Thyroid gland (tissue), 4 donors: ENCODE results near the gene NATD1.

Experiments used
- CTCF ChIP-seq, 6 experiments: fragments of 200-600 bp in 3 of 6; fragments of 450-650 bp in 3 of 6; sonication (generic) in 3 of 6; IDR thresholded peaks; one replicate each; pipeline ENCODE4 v1.5.1; 2016 to 2019; ENCODE audit warnings: antibody characterized with exemption in 6 of 6, mild to moderate bottlenecking in 2 of 6, inconsistent platforms in 1 of 6, moderate library complexity in 1 of 6
- POLR2A ChIP-seq, 2 donors: fragments of 450-650 bp; IDR thresholded peaks; one replicate each; pipeline ENCODE4 v1.6.1; 2017; ENCODE audit warnings: antibody characterized with exemption in 2 of 2, mild to moderate bottlenecking in 2 of 2, moderate library complexity in 1 of 2

- TF ChIP-seq POLR2A (IDR thresholded peaks at IDR 0.05): no peak
- TF ChIP-seq CTCF (IDR thresholded peaks at IDR 0.05): peak; percentile 79 to 97 (median 93)
These were observed 26.9 kb upstream of the NATD1 start for GRCh38 chr17:21280081-21280518.
